ENCODE results near the gene KRT85.

The KRT85 gene

GRCh38 chr12:52405922-52406385, 38.7 kb upstream of the KRT85 start, which contains the start of gene KRT82:
KRT82 (minus strand) TSS chr12:52406335; CDS start chr12:52406277, 58 bp downstream.
- no peaks in the 10 kb centered on the region for H3K9me3 ChIP-seq (ENCODE audit: control insufficient read depth, insufficient read depth, low read depth, low read length)
- H3K4me3 ChIP-seq (ENCODE audit: low read depth, low read length), result no peak within 1 kb of the TSS
- CTCF ChIA-PET, result interaction anchor here (0.6 to 4.7 kb wide), 2 partner anchors 11 to 252 kb away, joined by 3 to 26 read pairs; no protein-coding TSS in a partner anchor
- no peaks in the 10 kb centered on the region for H3K4me1 ChIP-seq (ENCODE audit: control insufficient read depth, insufficient read depth, low read length)
- no peak within 1 kb of the TSS for H3K27ac ChIP-seq (ENCODE audit: extremely low read depth, low read depth, low read length)
- POLR2A ChIA-PET, result no interaction called here
- no peaks in the 10 kb centered on the region for H3K36me3 ChIP-seq (ENCODE audit: control insufficient read depth in 2 of 2, insufficient read depth in 1 of 2, low read length in 2 of 2)
- TF ChIP-seq, protein P1, sequence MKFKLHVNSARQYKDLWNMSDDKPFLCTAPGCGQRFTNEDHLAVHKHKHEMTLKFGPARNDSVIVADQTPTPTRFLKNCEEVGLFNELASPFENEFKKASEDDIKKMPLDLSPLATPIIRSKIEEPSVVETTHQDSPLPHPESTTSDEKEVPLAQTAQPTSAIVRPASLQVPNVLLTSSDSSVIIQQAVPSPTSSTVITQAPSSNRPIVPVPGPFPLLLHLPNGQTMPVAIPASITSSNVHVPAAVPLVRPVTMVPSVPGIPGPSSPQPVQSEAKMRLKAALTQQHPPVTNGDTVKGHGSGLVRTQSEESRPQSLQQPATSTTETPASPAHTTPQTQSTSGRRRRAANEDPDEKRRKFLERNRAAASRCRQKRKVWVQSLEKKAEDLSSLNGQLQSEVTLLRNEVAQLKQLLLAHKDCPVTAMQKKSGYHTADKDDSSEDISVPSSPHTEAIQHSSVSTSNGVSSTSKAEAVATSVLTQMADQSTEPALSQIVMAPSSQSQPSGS (tag by site-specific recombination; IDR thresholded peaks at IDR 0.05; ENCODE audit: low read depth), result no peak
- TF ChIP-seq ZNF362 (tag by site-specific recombination; IDR thresholded peaks at IDR 0.05), result no peak
- no peak for TF ChIP-seq HOXC10 (CRISPR knock-in tag; IDR thresholded peaks at IDR 0.05)
- no peak for TF ChIP-seq ZNF423 (tag by site-specific recombination; IDR thresholded peaks at IDR 0.05)
- TF ChIP-seq SP3 (tag by site-specific recombination; IDR thresholded peaks at IDR 0.05), result no peak
- TF ChIP-seq ZNF529 (tag by site-specific recombination; IDR thresholded peaks at IDR 0.05; ENCODE audit: insufficient replicate concordance), result no peak
- no peak for TF ChIP-seq ZNF174 (tag by site-specific recombination; IDR thresholded peaks at IDR 0.05)
- TF ChIP-seq ZXDB (tag by site-specific recombination; IDR thresholded peaks at IDR 0.05), result no peak
- no peak for TF ChIP-seq ZNF248 (tag by site-specific recombination; IDR thresholded peaks at IDR 0.05)
- TF ChIP-seq ZBTB17 (tag by site-specific recombination; IDR thresholded peaks at IDR 0.05), result no peak
- TF ChIP-seq KLF8 (tag by site-specific recombination; IDR thresholded peaks at IDR 0.05), result no peak
- TF ChIP-seq ZNF391 (tag by site-specific recombination; IDR thresholded peaks at IDR 0.05; ENCODE audit: borderline replicate concordance, low read depth), result no peak
- no peak for TF ChIP-seq ZNF670 (tag by site-specific recombination; IDR thresholded peaks at IDR 0.05; ENCODE audit: low read depth)
- TF ChIP-seq ZNF426 (tag by site-specific recombination; IDR thresholded peaks at IDR 0.05), result no peak
- no peak for TF ChIP-seq SETDB1 (IDR thresholded peaks at IDR 0.05; ENCODE audit: insufficient read length, low read length)
- no peak for TF ChIP-seq KLF9 (tag by site-specific recombination; IDR thresholded peaks at IDR 0.05; ENCODE audit: low read depth)
- no peak for TF ChIP-seq ZNF114 (tag by site-specific recombination; IDR thresholded peaks at IDR 0.05)
- TF ChIP-seq TRIM28 (IDR thresholded peaks at IDR 0.05; ENCODE audit: borderline replicate concordance, low read length), result no peak

DNA sequence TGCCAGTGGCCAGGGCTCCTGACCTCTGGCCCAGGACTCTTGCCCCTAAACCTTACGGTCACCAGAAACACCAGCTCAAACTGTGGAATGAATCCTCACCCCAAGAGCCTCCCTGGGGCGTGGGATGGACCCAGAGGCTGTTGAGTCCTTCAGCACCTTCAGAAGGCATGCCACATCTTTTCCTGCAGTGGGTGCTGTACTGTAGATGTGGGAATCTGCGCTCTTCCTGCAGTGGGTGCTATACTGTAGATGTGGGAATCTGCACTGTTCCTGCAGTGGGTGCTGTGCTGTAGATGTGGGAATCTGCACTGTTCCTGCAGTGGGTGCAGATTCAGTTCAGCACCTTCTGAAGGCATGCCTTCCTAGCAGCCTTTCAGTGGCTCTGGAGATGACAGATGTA, 37.7 kb upstream of the KRT85 start:
- CTCF ChIA-PET, result interaction anchor here (0.6 to 4.7 kb wide), 2 partner anchors 10 to 116 kb away, joined by 8 to 26 read pairs; no protein-coding TSS in a partner anchor
- TF ChIP-seq CTCF (tag by site-specific recombination; IDR thresholded peaks at IDR 0.05) (peak; percentile 46), ZNF324 (tag by site-specific recombination; IDR thresholded peaks at IDR 0.05) (no peak)

More for the DNA sequence above, 37.7 kb upstream of the KRT85 start:
- no peaks in the 10 kb centered on the region for H3K4me1 ChIP-seq (ENCODE audit: control insufficient read depth, insufficient read depth, low read length)
- H3K9me3 ChIP-seq (ENCODE audit: control insufficient read depth, insufficient read depth, low read depth, low read length), result no peaks in the 10 kb centered on the region
- POLR2A ChIA-PET, result no interaction called here
- no peak overlapping the region for H3K4me3 ChIP-seq (ENCODE audit: low read depth, low read length)
- H3K36me3 ChIP-seq (ENCODE audit: control insufficient read depth in 2 of 2, insufficient read depth in 1 of 2, low read length in 2 of 2), result no peaks in the 10 kb centered on the region
- H3K27ac ChIP-seq (ENCODE audit: extremely low read depth, low read depth, low read length), result no peak overlapping the region
